ENCODE measurements around the gene CELA2A. TPM values are rescaled to one million over a fixed set of nuclear protein-coding genes. Genes with fewer than 3 reads are reported as not detected.
"Not testable (repeated sequence)": the region's sequence is repeated elsewhere in the genome, so short reads cannot be mapped to it uniquely, and the experiment has no call there.

Gene CELA2A
- total and polyA plus RNA-seq, 4 donors, result 0.63 to 1.8 (median 1.3) TPM; not detected in 1

- no peak for DNase-seq
Observed at GRCh38 chr1:15428815-15429435, 27.6 kb upstream of the CELA2A start.

GRCh38 chr1:15429701-15430149 is 26.8 kb upstream of the CELA2A start:
- intact Hi-C loops (cut with DNase I), result no loop called here
- Histone ChIP-seq H3K36me3 (ENCODE audit: control insufficient read depth in 1 of 2, insufficient read depth in 2 of 2, low read length in 1 of 2) (no peaks in the 10 kb centered on the region), H3K27me3 (ENCODE audit: control insufficient read depth in 1 of 2, insufficient read depth in 2 of 2, low read length in 1 of 2) (no peaks in the 10 kb centered on the region), H3K4me1 (ENCODE audit: control insufficient read depth in 1 of 2, insufficient read depth in 2 of 2, low read length in 2 of 2) (no peaks in the 10 kb centered on the region), H3K4me3 (ENCODE audit: low read length in 2 of 2) (no peak overlapping the region), H3K27ac (ENCODE audit: low read depth in 1 of 2, low read length in 2 of 2) (no peak overlapping the region), H3K9me3 (ENCODE audit: control insufficient read depth, low read length) (no peaks in the 10 kb centered on the region)
- DNase-seq (no peak), ATAC-seq (ENCODE audit: low FRiP score) (no peak)
- 92 to 93% methylated on average over 19 of the region's 19 CpGs for WGBS, 2 donors

More at GRCh38 chr1:15428815-15429435, 27.6 kb upstream of the CELA2A start:
- 90 to 91% methylated on average over 15 to 18 of the region's 18 CpGs for WGBS, 2 donors
- no peaks in the 10 kb centered on the region for H3K36me3 ChIP-seq (ENCODE audit: control insufficient read depth in 1 of 2, insufficient read depth in 2 of 2, low read length in 1 of 2)
- H3K4me1 ChIP-seq (ENCODE audit: control insufficient read depth in 1 of 2, insufficient read depth in 2 of 2, low read length in 2 of 2), result no peaks in the 10 kb centered on the region
- intact Hi-C loops (cut with DNase I), result no loop called here
- no peaks in the 10 kb centered on the region for H3K9me3 ChIP-seq (ENCODE audit: control insufficient read depth, low read length)
- H3K4me3 ChIP-seq (ENCODE audit: low read length in 2 of 2), result no peak overlapping the region
- no peaks in the 10 kb centered on the region for H3K27me3 ChIP-seq (ENCODE audit: control insufficient read depth in 1 of 2, insufficient read depth in 2 of 2, low read length in 1 of 2)
- no peak for ATAC-seq (ENCODE audit: low FRiP score)
- no peak overlapping the region for H3K27ac ChIP-seq (ENCODE audit: low read depth in 1 of 2, low read length in 2 of 2)

GRCh38 chr1:15430787-15431570 is 25.6 kb upstream of the CELA2A start:
- peak; percentile 84 for ATAC-seq (ENCODE audit: low FRiP score)
- 58 to 60% methylated on average over 19 of the region's 19 CpGs for WGBS, 2 donors

GRCh38 chr1:15431571-15431948 is 25.0 kb upstream of the CELA2A start:
- Histone ChIP-seq H3K4me3 (ENCODE audit: low read length in 2 of 2) (no peak overlapping the region), H3K9me3 (ENCODE audit: control insufficient read depth, low read length) (no peaks in the 10 kb centered on the region), H3K27me3 (ENCODE audit: control insufficient read depth in 1 of 2, insufficient read depth in 2 of 2, low read length in 1 of 2) (no peaks in the 10 kb centered on the region), H3K27ac (ENCODE audit: low read depth in 1 of 2, low read length in 2 of 2) (no peak overlapping the region), H3K4me1 (ENCODE audit: control insufficient read depth in 1 of 2, insufficient read depth in 2 of 2, low read length in 2 of 2) (no peaks in the 10 kb centered on the region), H3K36me3 (ENCODE audit: control insufficient read depth in 1 of 2, insufficient read depth in 2 of 2, low read length in 1 of 2) (no peaks in the 10 kb centered on the region)
- DNase-seq (no peak), ATAC-seq (ENCODE audit: low FRiP score) (no peak)
- WGBS, 2 donors, result 73 to 74% methylated on average over 4 of the region's 4 CpGs
- intact Hi-C loops (cut with DNase I), result loop anchor here (1.0 kb wide), 1 partner anchor 108 kb away; no protein-coding TSS in a partner anchor

More at GRCh38 chr1:15430787-15431570, 25.6 kb upstream of the CELA2A start:
- no peak overlapping the region for H3K4me3 ChIP-seq (ENCODE audit: low read length in 2 of 2)
- no peaks in the 10 kb centered on the region for H3K27me3 ChIP-seq (ENCODE audit: control insufficient read depth in 1 of 2, insufficient read depth in 2 of 2, low read length in 1 of 2)
- H3K27ac ChIP-seq (ENCODE audit: low read depth in 1 of 2, low read length in 2 of 2), result no peak overlapping the region
- no peaks in the 10 kb centered on the region for H3K9me3 ChIP-seq (ENCODE audit: control insufficient read depth, low read length)
- intact Hi-C loops (cut with DNase I), result loop anchor here (1.0 kb wide), 1 partner anchor 108 kb away; no protein-coding TSS in a partner anchor
- H3K36me3 ChIP-seq (ENCODE audit: control insufficient read depth in 1 of 2, insufficient read depth in 2 of 2, low read length in 1 of 2), result no peaks in the 10 kb centered on the region
- H3K4me1 ChIP-seq (ENCODE audit: control insufficient read depth in 1 of 2, insufficient read depth in 2 of 2, low read length in 2 of 2), result no peaks in the 10 kb centered on the region
- DNase-seq, result peak; percentile 74 to 91

- H3K4me1 ChIP-seq (ENCODE audit: control insufficient read depth in 1 of 2, insufficient read depth in 2 of 2, low read length in 2 of 2), result no peaks in the 10 kb centered on the region
- 76 to 84% methylated on average over 9 of the region's 9 CpGs for WGBS, 2 donors
- no peaks in the 10 kb centered on the region for H3K36me3 ChIP-seq (ENCODE audit: control insufficient read depth in 1 of 2, insufficient read depth in 2 of 2, low read length in 1 of 2)
- no peaks in the 10 kb centered on the region for H3K27me3 ChIP-seq (ENCODE audit: control insufficient read depth in 1 of 2, insufficient read depth in 2 of 2, low read length in 1 of 2)
- ATAC-seq (ENCODE audit: low FRiP score) (no peak), DNase-seq (no peak)
- intact Hi-C loops (cut with DNase I), result no loop called here
- no peak overlapping the region for H3K4me3 ChIP-seq (ENCODE audit: low read length in 2 of 2)
- no peak overlapping the region for H3K27ac ChIP-seq (ENCODE audit: low read depth in 1 of 2, low read length in 2 of 2)
- H3K9me3 ChIP-seq (ENCODE audit: control insufficient read depth, low read length), result no peaks in the 10 kb centered on the region
Observed at GRCh38 chr1:15432324-15432723, 24.2 kb upstream of the CELA2A start.

DNA sequence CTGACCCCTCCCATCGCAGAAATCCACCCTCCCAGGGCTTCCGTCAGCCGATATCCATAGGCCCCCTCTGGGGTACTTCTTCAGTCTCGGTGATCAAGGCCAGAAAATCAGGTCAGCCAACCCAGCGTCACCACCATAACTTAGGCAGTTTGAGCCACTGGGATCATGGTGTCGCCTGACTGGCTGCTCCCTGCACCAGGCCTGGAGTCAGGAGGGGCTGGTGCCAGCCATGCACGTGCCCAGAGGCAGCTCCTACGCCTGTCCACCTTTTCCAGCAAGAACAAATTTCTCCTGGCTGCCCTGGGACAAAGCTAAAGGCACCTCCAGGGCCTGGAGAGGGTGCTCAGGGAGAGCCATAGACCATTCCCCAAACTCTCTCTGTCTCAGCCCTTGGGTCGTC is 23.1 kb upstream of the CELA2A start:
- H3K4me3 ChIP-seq (ENCODE audit: low read length in 2 of 2), result no peak overlapping the region
- ATAC-seq (ENCODE audit: low FRiP score), result no peak
- WGBS, 2 donors, result 89% methylated on average over 9 of the region's 9 CpGs
- intact Hi-C loops (cut with DNase I), result no loop called here
- no peaks in the 10 kb centered on the region for H3K36me3 ChIP-seq (ENCODE audit: control insufficient read depth in 1 of 2, insufficient read depth in 2 of 2, low read length in 1 of 2)
- DNase-seq, result no peak
- H3K27ac ChIP-seq (ENCODE audit: low read depth in 1 of 2, low read length in 2 of 2), result no peak overlapping the region
- no peaks in the 10 kb centered on the region for H3K4me1 ChIP-seq (ENCODE audit: control insufficient read depth in 1 of 2, insufficient read depth in 2 of 2, low read length in 2 of 2)
- H3K9me3 ChIP-seq (ENCODE audit: control insufficient read depth, low read length), result no peaks in the 10 kb centered on the region
- no peaks in the 10 kb centered on the region for H3K27me3 ChIP-seq (ENCODE audit: control insufficient read depth in 1 of 2, insufficient read depth in 2 of 2, low read length in 1 of 2)

DNA sequence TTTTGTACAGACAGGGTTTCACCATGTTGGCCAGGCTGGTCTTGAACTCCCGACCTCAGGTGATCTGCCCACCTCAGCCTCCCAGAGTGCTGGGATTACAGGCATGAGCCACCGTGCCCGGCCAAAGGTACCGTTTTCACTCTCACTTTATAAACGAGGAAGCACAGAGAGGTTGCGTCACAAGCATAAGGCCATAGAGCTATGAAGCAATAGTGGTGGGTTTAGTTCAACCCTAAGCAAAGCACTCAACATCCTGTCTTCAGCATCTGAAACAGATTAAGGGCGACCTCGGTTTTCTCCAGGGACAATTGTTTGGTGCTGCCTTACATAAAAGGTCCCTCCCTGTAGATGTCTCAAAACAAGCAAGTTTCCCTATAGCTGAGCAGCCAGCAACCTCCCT is 21.8 kb upstream of the CELA2A start:
- H3K27me3 ChIP-seq (ENCODE audit: control insufficient read depth in 1 of 2, insufficient read depth in 2 of 2, low read length in 1 of 2); H3K4me3 ChIP-seq (ENCODE audit: low read length in 2 of 2); DNase-seq; H3K36me3 ChIP-seq (ENCODE audit: control insufficient read depth in 1 of 2, insufficient read depth in 2 of 2, low read length in 1 of 2); ATAC-seq (ENCODE audit: low FRiP score); intact Hi-C loops (cut with DNase I); H3K27ac ChIP-seq (ENCODE audit: low read depth in 1 of 2, low read length in 2 of 2); H3K9me3 ChIP-seq (ENCODE audit: control insufficient read depth, low read length); H3K4me1 ChIP-seq (ENCODE audit: control insufficient read depth in 1 of 2, insufficient read depth in 2 of 2, low read length in 2 of 2): not testable (repeated sequence)
- 77 to 81% methylated on average over 8 of the region's 8 CpGs for WGBS, 2 donors

GRCh38 chr1:15435239-15436077 is 21.1 kb upstream of the CELA2A start:
- no peaks in the 10 kb centered on the region for H3K4me1 ChIP-seq (ENCODE audit: control insufficient read depth in 1 of 2, insufficient read depth in 2 of 2, low read length in 2 of 2)
- no peaks in the 10 kb centered on the region for H3K9me3 ChIP-seq (ENCODE audit: control insufficient read depth, low read length)
- DNase-seq (no peak), ATAC-seq (ENCODE audit: low FRiP score) (no peak)
- no peaks in the 10 kb centered on the region for H3K36me3 ChIP-seq (ENCODE audit: control insufficient read depth in 1 of 2, insufficient read depth in 2 of 2, low read length in 1 of 2)
- H3K27me3 ChIP-seq (ENCODE audit: control insufficient read depth in 1 of 2, insufficient read depth in 2 of 2, low read length in 1 of 2), result no peaks in the 10 kb centered on the region
- 95% methylated on average over 17 of the region's 17 CpGs for WGBS, 2 donors
- intact Hi-C loops (cut with DNase I), result no loop called here
- no peak overlapping the region for H3K27ac ChIP-seq (ENCODE audit: low read depth in 1 of 2, low read length in 2 of 2)
- no peak overlapping the region for H3K4me3 ChIP-seq (ENCODE audit: low read length in 2 of 2)
